Uterus (tissue), 2 donors: ENCODE measurements around the gene LDB3.

Experiments used
- CTCF ChIP-seq, 4 experiments: fragments of 200-600 bp in 2 of 4; fragments of 450-650 bp in 2 of 4; sonication (generic) in 2 of 4; IDR thresholded peaks; one replicate each; pipeline ENCODE4 v1.5.1; 2016 to 2019; ENCODE audit warnings: antibody characterized with exemption in 4 of 4, mild to moderate bottlenecking in 2 of 4, moderate library complexity in 1 of 4
- POLR2A ChIP-seq, 2 donors: fragments of 450-650 bp; IDR thresholded peaks; one replicate each; pipeline ENCODE4 v1.6.1; 2016; ENCODE audit warnings: antibody characterized with exemption in 2 of 2, mild to moderate bottlenecking in 1 of 2, moderate library complexity in 1 of 2

GRCh38 chr10:86644794-86645445 lies 23.4 kb upstream of the LDB3 start:
- TF ChIP-seq CTCF (IDR thresholded peaks at IDR 0.05) (no peak), POLR2A (IDR thresholded peaks at IDR 0.05) (no peak)
